HG03565 (cell line): Measurements from ENCODE around the gene NAP1L4.
A peak's percentile ranks its signal among the peaks of the same experiment; 100 is the strongest.

Experiments
- ATAC-seq: cut with Tn5 transposase; IDR thresholded peaks from one replicate; pipeline ENCODE4 v1.9.1; 2021; ENCODE audit warnings: mild to moderate bottlenecking, moderate library complexity; ENCODE audit not compliant: unreplicated experiment

Gene NAP1L4

GRCh38 chr11:2992234-2992996 is at the start of gene NAP1L4:
Gene NAP1L4, minus strand, starts transcription at chr11:2992329. Its CDS starts 13,109 bp downstream, at chr11:2979220.
- peak; percentile 83 for ATAC-seq

- ATAC-seq = no peak
Measured at GRCh38 chr11:3040881-3041280, 48.8 kb upstream of the NAP1L4 start.

- no peak for ATAC-seq
Measured at GRCh38 chr11:3037945-3038271, 45.8 kb upstream of the NAP1L4 start.

- no peak for ATAC-seq
Measured at GRCh38 chr11:3037040-3037944, 45.2 kb upstream of the NAP1L4 start.

GRCh38 chr11:3036419-3036818 is 44.3 kb upstream of the NAP1L4 start:
- ATAC-seq = no peak

- ATAC-seq = no peak
Measured at GRCh38 chr11:3035333-3035732, 43.2 kb upstream of the NAP1L4 start.

GRCh38 chr11:3030289-3031070 is 38.4 kb upstream of the NAP1L4 start:
- ATAC-seq = no peak

GRCh38 chr11:3028813-3029212 is 36.7 kb upstream of the NAP1L4 start:
- no peak for ATAC-seq

- no peak for ATAC-seq
Measured at GRCh38 chr11:3026803-3027202, 34.7 kb upstream of the NAP1L4 start.

GRCh38 chr11:3022982-3023381 is 30.9 kb upstream of the NAP1L4 start:
- no peak for ATAC-seq

GRCh38 chr11:3022300-3022967 is 30.3 kb upstream of the NAP1L4 start:
- ATAC-seq = no peak

GRCh38 chr11:3021125-3021524 is 29.0 kb upstream of the NAP1L4 start:
- ATAC-seq = no peak

GRCh38 chr11:3020011-3020410 is 27.9 kb upstream of the NAP1L4 start:
- ATAC-seq = no peak

- ATAC-seq = no peak
Measured at GRCh38 chr11:3018596-3018995, 26.5 kb upstream of the NAP1L4 start.

GRCh38 chr11:3016861-3017260 is 24.7 kb upstream of the NAP1L4 start:
- ATAC-seq = no peak

- no peak for ATAC-seq
Measured at GRCh38 chr11:3015796-3016195, 23.7 kb upstream of the NAP1L4 start.

GRCh38 chr11:3014943-3015342 is 22.8 kb upstream of the NAP1L4 start:
- ATAC-seq = no peak

- no peak for ATAC-seq
Measured at GRCh38 chr11:3014057-3014938, 22.2 kb upstream of the NAP1L4 start.

- no peak for ATAC-seq
Measured at GRCh38 chr11:3011891-3012885, 20.1 kb upstream of the NAP1L4 start.
